Rectal smooth muscle tissue (tissue), 1 donor: Measurements from ENCODE around the gene MAP2K7.

Source experiments
- H3K27ac ChIP-seq: one replicate; pipeline ENCODE4 v1.7.0; 2013; ENCODE audit warnings: low read depth, low read length, inconsistent platforms
- H3K27me3 ChIP-seq: one replicate; pipeline ENCODE4 v1.7.0; 2013; ENCODE audit warnings: low read length; ENCODE audit not compliant: control insufficient read depth, insufficient read depth
- H3K36me3 ChIP-seq: one replicate; pipeline ENCODE4 v1.7.0; 2013; ENCODE audit warnings: low read length; ENCODE audit not compliant: control insufficient read depth, insufficient read depth
- H3K4me1 ChIP-seq: one replicate; pipeline ENCODE4 v1.7.0; 2013; ENCODE audit warnings: low read length; ENCODE audit not compliant: control insufficient read depth, insufficient read depth
- H3K4me3 ChIP-seq: one replicate; pipeline ENCODE4 v1.7.0; 2013; ENCODE audit warnings: low read length
- H3K9ac ChIP-seq: one replicate; pipeline ENCODE4 v1.7.0; 2013; ENCODE audit warnings: low read length

The MAP2K7 gene

GRCh38 chr19:7930765-7931164, 27.1 kb downstream of the MAP2K7 start:
- H3K4me1 ChIP-seq: peaks cover 52% of the 10 kb centered on the region

GRCh38 chr19:7931221-7932061, 27.8 kb downstream of the MAP2K7 start:
- H3K9ac ChIP-seq: no peak overlapping the region
- H3K36me3 ChIP-seq: peaks cover 26% of the 10 kb centered on the region
- no peak overlapping the region for H3K4me3 ChIP-seq
- H3K4me1 ChIP-seq: peaks cover 49% of the 10 kb centered on the region
- no peaks in the 10 kb centered on the region for H3K27me3 ChIP-seq
- peak overlapping the region; percentile 88 for H3K27ac ChIP-seq

More at GRCh38 chr19:7930765-7931164, 27.1 kb downstream of the MAP2K7 start:
- Histone ChIP-seq H3K4me3 (no peak overlapping the region), H3K36me3 (peaks cover 24% of the 10 kb centered on the region), H3K27me3 (no peaks in the 10 kb centered on the region), H3K27ac (peak overlapping the region; percentile 88), H3K9ac (no peak overlapping the region)

GRCh38 chr19:7932276-7932929, 28.7 kb downstream of the MAP2K7 start:
- Histone ChIP-seq H3K27me3 (no peaks in the 10 kb centered on the region), H3K9ac (no peak overlapping the region), H3K36me3 (peaks cover 28% of the 10 kb centered on the region), H3K27ac (peak overlapping the region; percentile 88), H3K4me1 (peaks cover 39% of the 10 kb centered on the region), H3K4me3 (no peak overlapping the region)

- H3K4me1 ChIP-seq: peaks cover 34% of the 10 kb centered on the region
- peaks cover 28% of the 10 kb centered on the region for H3K36me3 ChIP-seq
- no peak overlapping the region for H3K27ac ChIP-seq
- no peaks in the 10 kb centered on the region for H3K27me3 ChIP-seq
- H3K9ac ChIP-seq: no peak overlapping the region
- H3K4me3 ChIP-seq: no peak overlapping the region
Observed at GRCh38 chr19:7932930-7933300, 29.2 kb downstream of the MAP2K7 start.

- H3K4me3 ChIP-seq: no peak overlapping the region
- H3K27me3 ChIP-seq: no peaks in the 10 kb centered on the region
- peaks cover 29% of the 10 kb centered on the region for H3K4me1 ChIP-seq
- H3K36me3 ChIP-seq: peaks cover 29% of the 10 kb centered on the region
- no peak overlapping the region for H3K9ac ChIP-seq
- no peak overlapping the region for H3K27ac ChIP-seq
Observed at GRCh38 chr19:7933411-7933810, 29.7 kb downstream of the MAP2K7 start.

GRCh38 chr19:7933828-7934725, 30.4 kb downstream of the MAP2K7 start:
- H3K36me3 ChIP-seq: peaks cover 29% of the 10 kb centered on the region
- no peak overlapping the region for H3K9ac ChIP-seq

GRCh38 chr19:7934766-7935165, 31.1 kb downstream of the MAP2K7 start:
- Histone ChIP-seq H3K4me1 (peaks cover 18% of the 10 kb centered on the region), H3K4me3 (no peak overlapping the region), H3K27ac (no peak overlapping the region), H3K9ac (no peak overlapping the region), H3K36me3 (peaks cover 27% of the 10 kb centered on the region), H3K27me3 (no peaks in the 10 kb centered on the region)

More at GRCh38 chr19:7933828-7934725, 30.4 kb downstream of the MAP2K7 start:
- no peaks in the 10 kb centered on the region for H3K27me3 ChIP-seq
- no peak overlapping the region for H3K4me3 ChIP-seq
- H3K4me1 ChIP-seq: peaks cover 24% of the 10 kb centered on the region
- H3K27ac ChIP-seq: no peak overlapping the region

- Histone ChIP-seq H3K27me3 (no peaks in the 10 kb centered on the region), H3K36me3 (peaks cover 13% of the 10 kb centered on the region), H3K4me3 (no peak overlapping the region), H3K27ac (no peak overlapping the region), H3K9ac (no peak overlapping the region), H3K4me1 (no peaks in the 10 kb centered on the region)
Observed at GRCh38 chr19:7940841-7941240, 37.2 kb downstream of the MAP2K7 start.

GRCh38 chr19:7941895-7942596, 38.4 kb downstream of the MAP2K7 start:
- Histone ChIP-seq H3K4me3 (peak overlapping the region; percentile 62), H3K9ac (no peak overlapping the region), H3K4me1 (no peaks in the 10 kb centered on the region), H3K27ac (no peak overlapping the region), H3K36me3 (peaks cover 10% of the 10 kb centered on the region), H3K27me3 (no peaks in the 10 kb centered on the region)

- Histone ChIP-seq H3K36me3 (peaks cover 10% of the 10 kb centered on the region), H3K4me1 (no peaks in the 10 kb centered on the region), H3K4me3 (peak overlapping the region; percentile 62), H3K9ac (peak overlapping the region; percentile 26), H3K27me3 (no peaks in the 10 kb centered on the region), H3K27ac (peak overlapping the region; percentile 84)
Observed at GRCh38 chr19:7942981-7943443, 39.3 kb downstream of the MAP2K7 start.

GRCh38 chr19:7943444-7944176, 39.9 kb downstream of the MAP2K7 start, which contains the start of gene TIMM44:
Gene TIMM44 (minus strand): TSS chr19:7943666. CDS start chr19:7943651, 15 bp downstream.
- H3K27me3 ChIP-seq: no peaks in the 10 kb centered on the region
- peak within 1 kb of the TSS; percentile 56 for H3K9ac ChIP-seq
- H3K27ac ChIP-seq: peak within 1 kb of the TSS; percentile 84
- no peaks in the 10 kb centered on the region for H3K4me1 ChIP-seq
- H3K36me3 ChIP-seq: peaks cover 9% of the 10 kb centered on the region
- H3K4me3 ChIP-seq: peak within 1 kb of the TSS; percentile 98
